DMS53 (cell line): ENCODE data around the gene IL5.
A peak's percentile ranks its signal among the peaks of the same experiment; 100 is the strongest.
"Not testable (repeated sequence)": the region's sequence is repeated elsewhere in the genome, so short reads cannot be mapped to it uniquely, and the experiment has no call there.

Source experiments
- DNase-seq: peaks from one replicate; lab custom pipeline; 2025; lab: John Stamatoyannopoulos, UW

Gene IL5

GRCh38 chr5:132528866-132529634 is 14.3 kb downstream of the IL5 start:
- no peak for DNase-seq

DNA sequence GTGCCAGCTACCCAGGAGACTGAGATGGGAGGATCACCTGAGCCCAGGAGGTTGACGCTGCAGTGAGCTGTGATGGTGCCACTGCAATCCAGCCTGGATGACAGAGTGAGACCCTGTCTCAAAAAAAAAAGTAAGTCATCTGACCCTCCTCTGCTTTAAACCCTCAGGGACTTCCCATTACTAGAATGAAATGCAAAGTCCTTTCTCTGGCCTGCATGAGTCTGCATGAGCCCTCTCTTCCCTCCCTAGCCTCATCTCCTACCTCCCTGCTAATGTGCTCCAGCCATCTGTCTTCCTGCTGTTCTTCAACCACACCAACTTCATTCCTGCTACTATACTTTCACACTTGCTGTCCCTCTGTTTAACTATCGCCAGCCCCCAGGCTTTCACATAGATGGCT is 15.3 kb downstream of the IL5 start:
- DNase-seq = no peak

GRCh38 chr5:132526974-132527564 is 16.3 kb downstream of the IL5 start:
- DNase-seq = peak; percentile 45

DNA sequence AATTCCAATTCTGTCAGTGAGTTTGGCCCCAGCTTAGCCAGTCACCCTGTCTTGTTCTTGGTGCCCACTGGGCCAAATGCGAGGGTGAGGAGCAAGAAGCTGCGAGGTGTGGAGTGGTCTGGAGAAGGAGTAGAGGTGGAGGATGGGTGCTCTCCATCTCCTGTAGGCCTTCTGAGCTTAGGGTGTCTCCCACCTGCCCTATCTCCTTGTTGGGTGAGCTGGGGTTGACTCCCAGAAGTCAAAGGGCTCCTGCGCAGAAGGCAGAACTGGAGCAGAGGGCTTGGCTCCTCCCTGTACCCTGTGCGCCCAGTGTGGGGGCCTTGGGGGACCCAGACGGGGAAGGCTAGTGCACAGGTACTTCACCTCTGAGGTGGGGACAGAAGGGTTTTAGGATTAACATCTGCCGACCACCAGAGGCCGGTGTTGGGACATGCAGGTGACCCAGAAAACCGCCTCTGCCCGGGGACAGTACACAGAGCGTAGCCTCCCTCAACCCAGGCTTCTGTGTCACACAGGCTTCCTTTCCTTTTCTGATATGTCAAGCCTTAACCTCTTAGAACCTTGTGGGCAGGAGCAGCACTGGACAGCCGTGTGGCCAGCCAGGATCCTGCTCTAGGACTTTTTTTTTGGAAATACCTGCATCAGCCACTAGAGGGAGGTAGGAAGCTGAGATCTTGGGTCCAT is 16.9 kb downstream of the IL5 start:
- DNase-seq = peak; percentile 84

- DNase-seq = no peak
Observed at GRCh38 chr5:132525299-132525724, 18.0 kb downstream of the IL5 start.

DNA sequence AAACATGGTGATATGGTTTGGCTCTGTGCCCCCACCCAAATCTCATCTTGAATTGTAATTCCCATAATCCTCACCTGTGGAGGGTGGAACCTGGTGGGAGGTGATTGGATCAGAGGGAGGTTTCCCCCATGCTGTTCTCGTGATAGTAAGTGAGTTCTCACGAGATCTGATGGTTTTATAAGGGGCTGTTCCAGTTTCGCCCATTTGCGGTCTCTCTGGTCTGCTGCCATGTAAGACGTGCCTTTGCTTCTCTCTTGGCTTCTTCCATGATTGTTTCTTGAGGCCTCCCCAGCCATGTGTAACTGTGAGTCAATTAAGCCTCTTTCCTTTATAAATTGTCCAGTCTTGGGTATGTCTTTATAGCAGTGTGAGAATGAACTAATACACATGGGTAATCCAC is 18.4 kb downstream of the IL5 start:
- not testable (repeated sequence) for DNase-seq

DNA sequence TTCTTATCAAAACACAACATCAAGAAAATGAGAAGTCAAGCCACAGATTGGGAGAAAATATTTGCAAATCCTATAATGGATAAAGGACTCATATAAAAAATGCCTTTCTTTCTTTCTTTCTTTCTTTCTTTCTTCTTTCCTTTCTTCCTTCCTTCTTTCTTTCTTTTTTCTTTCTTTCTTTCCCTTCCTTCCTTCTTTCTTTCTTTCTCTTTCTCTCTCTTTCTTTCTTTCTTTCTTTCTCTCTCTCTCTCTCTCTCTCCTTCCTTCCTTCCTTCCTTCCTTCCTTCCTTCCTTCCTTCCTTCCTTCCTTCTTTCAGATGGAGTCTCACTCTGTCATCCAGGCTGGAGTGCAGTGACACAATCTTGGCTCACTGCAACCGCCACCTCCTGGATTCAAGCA is 21.3 kb downstream of the IL5 start:
- DNase-seq = not testable (repeated sequence)

GRCh38 chr5:132513618-132514336 is 29.5 kb downstream of the IL5 start:
- DNase-seq = peak; percentile 51

- DNase-seq = peak; percentile 36
Observed at GRCh38 chr5:132510076-132510475, 33.2 kb downstream of the IL5 start.

GRCh38 chr5:132506094-132506692 is 37.1 kb downstream of the IL5 start:
- peak; percentile 66 for DNase-seq

GRCh38 chr5:132505641-132506040 is 37.7 kb downstream of the IL5 start:
- no peak for DNase-seq

DNA sequence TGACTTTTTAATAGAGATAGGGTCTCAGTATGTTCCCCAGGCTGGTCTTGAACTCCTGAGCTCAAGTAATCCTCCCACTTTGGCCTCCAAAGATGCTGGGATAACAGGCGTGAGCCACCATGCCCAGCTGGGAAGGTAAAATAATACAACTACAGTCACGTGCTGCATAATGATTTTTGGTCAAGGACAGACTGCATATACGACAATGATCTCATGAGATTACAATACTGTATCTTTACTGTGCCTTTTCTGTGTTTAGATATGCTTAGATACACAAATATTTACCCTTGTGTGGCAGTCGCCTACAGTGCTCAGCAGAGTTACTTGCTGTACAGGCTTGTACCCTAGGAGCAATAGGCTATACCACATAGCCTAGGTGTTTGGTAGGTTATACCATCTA is 38.6 kb downstream of the IL5 start:
- DNase-seq = peak; percentile 77

GRCh38 chr5:132503244-132503643 is 40.1 kb downstream of the IL5 start:
- DNase-seq = no peak

DNA sequence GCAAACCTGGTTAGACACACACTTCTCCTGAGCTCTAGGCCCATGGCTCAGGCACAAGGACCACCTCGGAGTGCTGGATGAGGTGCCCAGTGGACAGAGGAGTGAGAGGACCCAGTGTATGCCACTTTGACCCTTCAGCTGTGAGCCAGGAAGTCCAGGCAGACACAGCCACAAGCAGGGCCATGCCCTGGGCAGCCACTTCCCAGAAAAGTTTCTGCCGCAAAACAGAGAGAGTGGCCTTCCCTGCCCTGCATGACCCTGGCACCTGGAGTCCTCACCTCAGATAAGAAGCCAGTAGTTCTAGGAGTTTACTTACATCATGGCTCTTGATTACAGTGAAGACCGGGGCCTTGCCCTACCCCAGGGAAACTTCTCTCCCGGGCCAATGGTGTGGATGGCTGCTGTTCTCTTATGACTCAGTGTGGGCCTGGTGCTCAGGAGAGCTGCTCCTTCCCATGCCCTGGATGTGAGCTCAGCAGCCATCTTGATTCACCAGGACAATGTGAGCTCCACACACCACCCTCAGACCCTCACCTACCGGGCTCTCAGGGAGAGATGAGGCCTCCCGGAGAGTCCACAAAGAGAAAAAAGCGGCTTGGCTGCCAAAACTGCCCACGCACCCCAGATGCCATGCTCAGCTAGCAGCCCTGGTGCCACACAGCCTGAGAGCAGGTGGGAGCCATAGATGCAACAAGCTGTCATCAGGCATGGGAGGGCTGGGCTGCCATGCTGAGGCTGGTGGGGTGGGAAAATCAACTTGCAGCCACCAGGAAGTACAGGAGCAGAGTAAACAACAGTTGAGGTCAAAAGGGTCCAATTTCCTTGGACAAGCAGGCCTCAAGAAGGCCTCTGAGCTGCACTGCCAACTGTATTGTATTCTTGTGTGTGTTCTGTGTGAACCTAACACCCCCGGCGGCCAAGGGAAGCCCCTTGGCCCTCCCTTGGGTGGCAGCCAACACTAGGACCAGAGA is 41.1 kb downstream of the IL5 start:
- DNase-seq = peak; percentile 35

DNA sequence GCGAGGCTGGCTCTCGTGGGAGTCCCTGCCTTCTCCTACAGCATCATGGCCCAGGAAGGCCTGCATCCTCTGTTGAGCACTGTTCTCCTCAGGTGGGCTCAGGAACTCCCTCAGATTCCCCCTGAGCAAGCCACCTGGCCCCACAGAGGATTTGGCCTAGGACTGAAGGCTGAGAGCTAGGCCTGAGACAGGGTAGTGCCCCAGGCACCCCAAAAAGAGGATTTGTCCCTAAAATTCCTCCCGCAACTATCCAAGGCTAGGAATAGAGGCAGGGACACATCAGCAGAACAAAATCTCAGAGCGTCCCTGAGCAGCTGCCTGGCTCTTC is 41.7 kb downstream of the IL5 start:
- DNase-seq = no peak

DNA sequence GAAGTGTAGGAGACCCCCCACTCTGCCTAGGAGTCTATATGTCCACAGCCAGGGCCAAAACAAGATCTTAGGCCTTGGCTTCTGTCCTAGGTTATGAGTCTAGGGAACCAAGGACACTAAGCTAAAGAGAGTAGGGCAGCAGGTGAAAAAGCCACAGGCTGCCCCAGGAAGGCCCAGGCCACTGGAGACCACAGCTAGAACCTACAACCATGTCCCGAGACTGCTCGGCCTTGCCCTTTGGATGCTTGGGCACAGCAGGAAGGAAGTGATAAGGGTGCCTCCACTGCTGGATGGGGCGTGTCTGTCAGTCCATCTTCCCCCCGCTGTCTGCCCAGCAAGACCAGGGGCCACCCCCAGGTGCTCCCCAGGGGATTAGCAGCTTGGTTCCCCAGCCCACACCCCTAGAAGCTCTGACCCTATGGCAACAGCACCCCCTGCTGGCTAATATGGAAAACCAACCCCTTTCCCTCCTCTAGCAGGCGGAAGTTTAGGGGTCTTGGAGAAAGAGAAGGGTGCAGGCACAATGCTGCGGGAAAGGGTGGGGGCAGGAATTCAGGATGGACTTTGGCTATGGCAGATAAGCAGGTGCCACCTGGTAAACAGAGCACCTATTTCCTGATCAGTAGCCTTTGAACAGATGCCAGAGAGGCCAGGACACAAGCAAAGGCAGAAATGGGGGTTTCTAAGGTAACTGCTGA is 42.2 kb downstream of the IL5 start:
- DNase-seq = peak; percentile 84

- DNase-seq = no peak
Observed at GRCh38 chr5:132500244-132500930, 42.9 kb downstream of the IL5 start.

DNA sequence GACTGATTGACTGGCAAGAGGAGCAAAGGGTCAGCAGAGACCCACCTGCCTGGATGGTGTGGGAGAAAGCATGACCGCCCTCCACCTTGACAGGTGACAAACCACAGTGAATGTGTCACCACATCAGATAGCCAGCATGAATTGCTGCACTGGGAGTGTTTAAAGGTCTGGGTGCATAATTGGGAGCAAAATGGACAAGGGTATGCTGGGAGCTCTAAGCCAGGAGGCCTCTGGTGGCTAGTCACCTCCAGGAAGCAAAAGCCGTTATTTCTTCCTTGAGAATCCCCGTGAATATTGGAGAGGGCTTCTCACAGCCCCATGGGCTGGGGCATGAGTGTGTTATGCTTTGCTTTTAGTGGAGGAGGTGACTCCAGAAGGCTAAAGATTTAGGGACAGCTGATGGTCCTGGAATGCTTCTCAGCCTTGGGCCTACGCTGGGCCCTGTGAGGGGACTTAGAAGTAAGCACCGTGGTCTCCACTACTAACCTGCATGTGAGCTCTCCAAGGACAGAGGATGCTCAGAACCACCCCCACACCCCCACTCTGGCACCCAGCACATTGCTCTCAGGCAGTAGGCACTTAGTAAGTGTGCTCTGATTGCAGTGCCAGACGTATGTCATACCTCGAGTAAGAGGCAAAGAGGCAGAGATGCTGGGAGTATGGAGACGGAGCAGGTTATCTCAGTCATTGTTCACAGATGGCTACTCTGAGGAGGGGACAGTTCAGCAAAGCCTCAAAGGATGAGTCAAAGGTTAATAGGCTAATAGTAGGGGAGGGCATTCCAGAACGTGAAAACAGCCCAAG is 43.7 kb downstream of the IL5 start:
- DNase-seq = no peak

GRCh38 chr5:132498686-132499271 is 44.5 kb downstream of the IL5 start:
- no peak for DNase-seq
